HG03521 (cell line): ENCODE measurements around the gene MSI2.

ENCODE experiments used
- ATAC-seq: cut with Tn5 transposase; IDR thresholded peaks from one replicate; pipeline ENCODE4 v1.9.1; 2021; ENCODE audit warnings: mild to moderate bottlenecking, moderate library complexity; ENCODE audit not compliant: unreplicated experiment

The MSI2 gene

DNA sequence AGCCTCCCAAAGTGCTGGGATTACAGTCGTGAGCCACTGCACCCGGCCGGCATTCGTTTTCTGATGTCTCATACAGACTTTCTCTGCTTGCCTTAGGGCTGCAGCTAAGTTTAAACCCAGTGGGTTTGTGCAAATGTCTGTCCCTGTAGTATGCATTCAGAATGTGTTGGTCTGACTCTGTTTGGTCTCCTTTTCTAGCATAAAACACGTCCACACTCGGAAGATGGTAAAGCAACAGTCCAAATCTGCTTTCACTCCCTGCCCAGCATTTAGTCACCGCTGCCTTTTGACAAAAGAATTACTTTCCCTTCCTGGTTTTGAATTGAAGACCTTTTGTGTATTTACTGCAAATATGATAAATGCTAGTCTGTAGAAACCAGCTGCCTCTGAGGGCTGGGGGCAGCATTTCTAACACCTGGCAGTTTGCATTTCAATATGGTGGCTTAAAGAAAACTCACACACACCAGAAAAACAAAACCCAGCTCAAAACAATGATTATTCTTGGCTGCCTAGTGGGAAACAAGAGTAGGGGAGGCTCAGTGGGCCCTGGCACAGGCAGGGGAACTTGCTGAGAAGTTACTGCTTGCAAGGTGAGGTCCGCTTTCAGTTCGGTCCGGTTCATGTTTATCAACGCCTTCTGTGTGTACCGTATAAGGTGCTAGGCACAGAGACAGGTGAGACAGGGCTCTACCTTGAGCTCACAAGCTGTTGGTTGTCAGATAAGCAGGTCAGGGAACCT is 56.9 kb downstream of the MSI2 start:
- no peak for ATAC-seq

DNA sequence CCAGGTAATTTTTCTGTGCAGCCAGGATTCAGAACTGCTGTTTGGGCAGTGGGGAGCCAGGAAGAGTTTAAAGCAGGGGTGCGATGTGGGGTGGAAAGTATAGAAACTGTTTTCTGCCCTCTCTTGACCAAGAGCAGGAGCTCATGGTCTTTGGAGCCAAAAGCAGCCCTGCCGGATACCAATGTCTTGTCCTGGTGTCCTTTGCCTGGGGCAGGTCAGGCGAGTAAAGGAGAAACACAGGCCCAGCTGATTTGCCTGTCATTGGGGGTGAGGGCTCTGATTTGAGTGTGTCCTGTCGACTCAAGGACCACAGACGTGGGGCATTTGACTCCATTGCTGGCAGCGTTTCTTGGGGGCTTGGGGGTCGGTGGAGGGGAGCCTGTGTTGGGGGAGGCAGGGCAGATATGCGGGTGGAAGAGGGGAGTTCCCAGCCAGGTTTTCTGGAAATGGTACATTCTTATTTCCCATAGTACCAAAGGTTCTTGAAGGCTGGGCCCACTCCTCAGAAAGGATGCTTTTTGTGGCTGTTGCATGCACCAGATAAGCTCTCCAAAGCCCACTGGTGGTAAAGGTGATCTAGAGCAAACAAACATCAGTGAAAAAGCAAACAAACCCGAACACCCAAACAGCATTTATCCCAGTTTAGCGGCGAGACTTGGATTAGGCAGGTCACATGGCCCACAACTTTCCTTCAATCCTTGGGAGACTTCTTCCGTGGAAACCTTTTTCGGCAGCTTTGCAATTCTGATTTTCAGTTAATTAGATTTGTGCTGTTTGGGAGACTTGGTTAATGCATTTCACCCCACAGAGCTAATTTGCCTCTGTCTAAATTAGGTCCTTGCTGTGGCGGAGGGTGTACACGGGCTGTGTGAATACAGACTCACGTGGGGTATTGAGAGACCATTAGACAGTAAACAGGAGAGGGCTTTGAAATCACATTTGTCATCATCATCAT is 59.0 kb downstream of the MSI2 start:
- no peak for ATAC-seq

DNA sequence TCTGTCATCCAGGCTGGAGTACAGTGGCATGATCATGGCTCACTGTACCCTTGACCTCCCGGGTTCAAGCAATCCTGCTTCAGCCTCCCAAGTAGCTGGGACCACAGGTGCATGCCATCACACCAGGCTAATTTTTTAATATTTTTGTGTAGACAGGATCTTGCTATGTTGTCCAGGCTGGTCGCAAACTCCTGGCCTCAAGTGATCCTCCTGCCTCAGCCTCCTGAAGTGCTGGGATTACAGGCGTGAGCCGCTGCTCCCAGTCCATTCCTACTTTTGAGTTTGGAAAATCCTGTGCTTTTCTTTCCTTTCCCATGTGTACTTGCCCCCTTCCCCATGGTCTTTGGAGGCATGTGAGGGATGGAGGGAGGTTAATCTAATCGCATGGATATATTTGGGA is 60.0 kb downstream of the MSI2 start:
- no peak for ATAC-seq

DNA sequence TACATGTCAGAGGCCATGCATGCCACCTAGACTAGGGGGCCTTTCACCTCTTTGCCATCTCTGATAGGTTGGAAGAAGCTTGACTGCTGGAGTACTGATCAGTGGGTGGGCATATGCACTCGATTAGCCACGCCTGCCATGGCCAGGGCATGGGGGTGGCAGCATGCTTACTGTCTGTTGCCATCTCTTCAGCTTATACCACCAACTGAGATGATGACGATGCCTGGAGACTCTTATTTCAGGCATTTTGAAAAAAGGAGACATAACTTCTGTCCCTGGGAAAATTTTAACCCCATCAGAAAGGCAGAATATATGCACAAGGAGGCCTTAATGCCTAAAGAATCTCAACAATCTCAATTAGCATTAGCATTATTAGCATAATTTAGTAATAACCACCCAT is 60.8 kb downstream of the MSI2 start:
- ATAC-seq, result no peak

DNA sequence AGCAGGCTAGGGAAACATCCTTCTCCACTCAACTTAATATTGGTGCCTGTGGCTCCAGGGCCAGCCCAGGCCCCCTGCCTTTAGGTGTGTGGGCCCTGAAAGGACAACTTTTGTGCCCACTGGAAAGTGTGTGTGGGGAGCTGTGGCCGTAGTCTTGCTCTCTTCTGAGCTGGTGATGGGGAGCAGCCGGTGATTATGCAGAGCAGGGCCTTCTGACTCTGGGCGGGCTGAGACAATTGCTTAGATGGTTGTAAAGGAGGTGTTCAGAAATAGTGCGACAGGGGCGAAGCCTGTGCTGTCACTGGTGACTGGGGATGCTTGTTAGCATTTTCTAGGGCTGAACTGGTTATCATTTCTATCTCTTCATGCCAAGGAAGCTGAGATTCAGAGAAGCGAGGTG is 62.6 kb downstream of the MSI2 start:
- ATAC-seq, result no peak

DNA sequence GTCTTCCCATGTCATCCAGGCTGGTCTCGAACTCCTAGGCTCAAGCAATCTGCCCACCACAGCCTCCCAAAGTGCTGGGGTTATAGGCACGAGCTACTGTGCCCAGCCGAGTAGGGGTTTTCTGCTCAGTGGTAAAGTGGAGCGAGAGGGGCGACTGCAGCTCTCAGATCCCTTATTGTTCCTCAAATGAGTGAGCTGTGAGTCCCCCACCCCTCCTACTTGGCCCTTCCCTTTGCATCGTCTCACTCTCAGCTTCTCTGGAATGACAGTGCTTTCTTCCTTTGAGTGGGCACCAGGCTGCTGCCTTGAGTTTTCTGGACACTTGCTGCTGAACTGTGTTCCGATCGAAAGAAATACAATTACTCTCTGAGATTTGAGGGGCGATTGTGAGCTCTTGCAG is 63.5 kb downstream of the MSI2 start:
- no peak for ATAC-seq

DNA sequence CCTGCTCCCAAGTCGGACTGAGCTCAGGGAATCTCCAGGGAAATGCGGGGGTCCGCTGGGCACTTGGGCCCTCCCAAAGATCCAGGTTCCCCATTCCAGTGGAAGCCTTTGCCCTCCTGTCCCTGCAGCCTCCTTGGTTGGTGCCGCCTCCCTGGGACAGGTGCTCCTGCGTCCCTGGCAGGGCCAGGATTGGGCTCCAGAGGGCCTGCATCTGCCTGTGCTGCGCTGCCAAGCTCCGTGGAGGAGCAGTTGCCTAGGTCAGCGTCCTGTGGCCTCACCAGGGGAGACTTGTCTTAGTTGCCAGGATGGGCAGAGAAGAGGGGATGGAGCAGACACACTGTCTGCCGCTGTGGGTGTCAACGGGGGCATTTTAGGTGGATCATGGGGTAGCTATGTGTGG is 67.1 kb downstream of the MSI2 start:
- ATAC-seq, result no peak

DNA sequence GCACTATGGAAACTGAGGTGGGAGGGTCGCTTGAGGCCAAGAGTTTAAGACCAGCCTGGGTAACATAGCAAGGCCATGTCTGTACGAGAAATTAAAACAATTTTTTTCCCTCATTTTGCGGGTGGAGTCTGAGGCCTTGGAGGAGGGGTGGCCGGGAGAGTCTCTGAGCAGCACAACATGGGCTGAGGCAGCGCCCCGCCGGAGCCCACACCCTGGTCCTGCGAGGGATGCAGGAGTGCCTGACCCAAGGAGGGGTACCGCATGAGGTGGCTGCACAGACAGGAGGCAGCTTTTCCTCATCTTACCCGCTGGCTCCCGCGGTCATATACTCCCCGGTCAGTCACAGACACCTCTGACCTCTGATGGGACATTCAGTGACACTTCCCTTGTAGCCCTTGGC is 67.7 kb downstream of the MSI2 start:
- ATAC-seq, result no peak

DNA sequence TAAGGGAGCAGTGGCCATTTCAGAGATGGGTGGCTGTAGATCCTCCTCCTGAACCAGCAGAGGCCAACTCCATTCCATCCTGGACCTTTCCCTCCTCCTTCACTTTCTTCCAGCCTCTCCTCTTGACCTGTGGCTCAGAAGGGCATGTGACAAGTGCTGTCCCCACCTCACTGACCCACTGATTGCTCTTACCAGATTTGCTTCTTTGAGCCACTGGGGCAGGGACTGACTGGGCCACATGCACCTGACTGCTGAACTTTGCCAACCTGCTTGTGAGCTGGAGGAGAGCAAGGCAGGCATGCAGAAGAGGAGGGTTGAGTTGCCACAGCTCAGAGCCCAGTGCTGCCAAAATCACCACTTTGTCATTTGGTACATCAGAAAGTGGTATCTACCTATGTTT is 68.3 kb downstream of the MSI2 start:
- no peak for ATAC-seq

DNA sequence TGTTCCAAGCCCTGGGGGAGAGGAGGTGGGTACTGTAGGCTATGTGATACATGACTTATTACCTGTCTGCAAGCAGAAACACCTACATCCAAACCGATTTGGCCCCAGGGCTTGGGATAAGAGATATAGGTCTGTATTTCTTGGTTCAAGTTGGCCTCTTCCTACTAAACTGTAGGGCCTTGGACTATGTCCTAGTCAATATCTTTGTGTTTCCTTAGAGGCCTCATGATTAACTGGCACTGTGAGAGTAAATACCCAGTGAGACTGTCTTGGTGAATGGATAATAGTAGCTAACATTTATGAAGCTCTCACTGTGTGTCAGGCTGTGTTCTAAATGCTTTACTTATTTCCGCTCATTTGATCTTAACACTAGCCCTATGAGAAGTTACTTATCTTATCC is 70.0 kb downstream of the MSI2 start:
- no peak for ATAC-seq

DNA sequence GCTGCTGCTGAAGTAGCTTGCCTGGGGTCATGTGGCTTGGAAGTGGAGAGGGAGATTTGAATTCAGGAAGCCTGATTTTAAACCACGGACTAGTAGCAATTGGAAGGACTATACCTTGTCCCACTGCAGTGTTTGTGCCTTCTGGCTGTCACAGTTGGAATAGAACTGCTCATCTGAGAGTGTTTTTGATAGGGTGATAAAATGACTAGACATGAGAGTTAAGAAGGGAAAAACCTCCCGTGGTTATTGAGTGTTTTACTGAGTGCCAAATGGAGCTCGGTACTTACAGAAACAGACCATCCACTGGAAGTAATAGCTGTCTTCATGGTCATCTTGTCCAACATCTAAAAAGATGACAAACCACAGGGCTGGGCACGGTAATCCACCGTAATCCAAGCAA is 70.4 kb downstream of the MSI2 start:
- no peak for ATAC-seq

DNA sequence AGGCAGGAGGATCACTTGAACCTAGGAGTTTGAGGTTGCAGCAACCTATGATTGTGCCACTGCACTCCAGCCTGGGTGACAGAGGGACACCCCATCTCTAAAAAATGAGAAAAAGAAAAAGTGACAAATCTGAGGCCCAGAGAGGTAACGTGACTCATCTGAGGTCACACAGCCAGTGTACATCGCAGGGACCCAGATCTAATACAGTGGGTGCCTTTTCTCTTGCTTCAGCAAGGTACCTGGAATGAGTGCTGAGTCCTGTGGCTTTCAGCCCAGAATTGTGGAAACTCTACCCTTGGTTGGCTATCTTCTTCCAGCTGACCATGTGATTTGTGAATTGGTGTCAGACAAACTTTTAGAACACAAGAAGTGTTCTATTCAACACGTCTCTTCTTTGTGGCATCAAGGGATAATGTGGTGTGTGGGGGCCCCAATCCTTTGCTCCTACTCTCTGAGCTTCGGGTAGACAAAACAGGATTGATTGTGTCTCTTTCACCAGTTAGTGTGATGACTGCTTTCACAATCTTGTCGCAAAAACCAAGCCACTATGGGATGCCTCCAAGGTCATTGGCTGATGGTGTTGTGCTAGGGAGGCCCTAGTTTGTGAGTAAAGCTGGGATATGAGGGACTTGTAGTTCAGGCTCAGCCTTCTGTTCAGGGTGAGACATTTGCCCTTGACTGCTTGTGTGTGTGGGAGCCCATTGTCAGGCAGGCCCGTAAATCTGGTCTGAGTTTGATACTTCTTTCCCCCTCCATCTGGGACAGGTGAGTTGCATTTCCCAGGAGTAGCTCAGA is 71.0 kb downstream of the MSI2 start:
- no peak for ATAC-seq

DNA sequence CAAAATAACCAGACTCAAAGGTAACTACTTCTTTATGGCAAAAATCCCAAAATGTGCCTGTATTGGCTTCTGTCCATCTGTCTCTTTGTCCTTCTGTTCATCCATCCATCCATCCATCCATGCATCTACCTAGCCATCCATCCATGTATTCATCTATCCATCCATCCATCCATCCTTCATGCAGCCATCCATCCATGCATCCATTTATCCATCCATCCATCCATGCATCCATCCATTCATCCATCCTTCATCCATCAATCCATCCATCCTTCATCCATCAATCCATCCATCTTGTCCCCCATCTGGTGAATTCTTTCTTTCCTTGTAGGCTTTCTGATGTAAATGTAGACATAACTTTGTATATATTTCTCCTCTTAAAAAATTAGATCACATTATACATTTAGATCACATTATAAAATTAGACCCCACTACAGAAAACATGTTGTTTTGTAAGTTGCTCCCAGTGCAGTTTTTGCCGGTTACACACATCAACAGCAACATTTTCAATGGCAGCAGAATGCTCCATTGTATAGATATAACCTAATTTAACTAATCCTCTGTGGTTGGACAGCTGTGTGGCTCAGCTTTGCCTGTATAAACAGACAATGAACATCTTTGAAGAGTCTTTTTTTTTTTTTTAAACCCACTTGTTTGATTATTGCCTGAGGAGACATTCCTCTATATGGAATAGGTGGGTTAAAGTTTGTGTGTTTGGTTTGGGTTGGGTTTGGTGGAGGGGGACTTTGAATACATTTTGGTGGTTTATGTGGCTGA is 72.0 kb downstream of the MSI2 start:
- no peak for ATAC-seq

DNA sequence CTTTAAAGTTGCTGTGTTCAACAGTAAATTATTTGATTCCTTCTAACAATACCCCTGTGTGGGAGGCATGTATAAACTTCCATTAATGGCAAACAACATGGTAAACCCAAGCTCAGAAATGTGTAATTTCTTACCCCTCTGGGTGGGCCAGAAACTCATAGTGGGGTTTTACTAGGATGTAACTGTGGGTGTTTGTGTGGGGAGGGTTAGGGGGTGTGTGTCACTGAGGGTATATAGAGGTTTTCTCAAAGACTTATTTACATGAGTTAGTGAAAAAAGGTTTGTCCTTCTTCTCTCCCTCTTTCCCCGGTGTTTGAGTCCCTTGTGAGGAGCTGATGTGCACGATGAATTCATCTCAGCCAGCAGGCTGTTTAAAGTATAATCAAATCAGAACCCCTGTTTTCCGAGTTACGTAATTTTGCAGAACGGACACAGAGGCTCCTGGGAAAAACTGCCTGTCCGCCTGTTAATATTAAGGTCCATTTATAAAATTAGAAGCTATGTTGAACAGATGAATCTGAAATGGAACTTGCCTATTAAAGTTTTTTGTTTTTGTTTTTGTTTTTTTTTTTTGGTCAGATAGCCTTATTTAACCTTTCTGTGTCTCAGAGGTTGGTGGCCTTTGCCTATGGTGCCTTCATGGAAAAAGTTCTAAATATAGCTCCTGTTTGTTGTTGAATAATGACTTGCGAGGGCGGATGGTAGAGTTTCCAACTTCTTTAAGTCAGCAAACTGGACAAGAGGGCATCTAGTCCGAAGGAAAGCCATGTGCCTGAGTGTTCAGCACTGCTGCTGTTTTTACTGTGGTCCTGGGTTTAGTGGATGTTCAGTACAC is 73.3 kb downstream of the MSI2 start:
- ATAC-seq, result no peak

DNA sequence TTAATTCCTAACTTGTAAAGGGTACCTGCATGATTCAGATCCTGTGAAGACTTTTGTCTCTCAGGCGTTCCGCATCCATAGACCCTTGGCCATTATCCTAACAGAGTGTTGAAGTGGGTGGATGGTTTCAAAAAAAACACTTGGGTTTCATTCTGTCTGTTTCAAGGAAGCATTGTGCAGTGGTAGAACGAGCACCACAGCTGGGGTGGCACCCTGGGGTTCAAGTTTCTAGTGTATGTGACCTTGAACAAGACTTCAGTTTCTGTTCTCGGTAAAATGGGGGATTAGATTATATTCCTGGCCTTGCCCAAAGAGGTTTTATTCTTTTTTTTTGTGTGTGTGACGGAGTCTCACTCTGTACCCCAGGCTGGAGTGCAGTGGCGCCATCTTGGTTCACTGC is 74.3 kb downstream of the MSI2 start:
- no peak for ATAC-seq

DNA sequence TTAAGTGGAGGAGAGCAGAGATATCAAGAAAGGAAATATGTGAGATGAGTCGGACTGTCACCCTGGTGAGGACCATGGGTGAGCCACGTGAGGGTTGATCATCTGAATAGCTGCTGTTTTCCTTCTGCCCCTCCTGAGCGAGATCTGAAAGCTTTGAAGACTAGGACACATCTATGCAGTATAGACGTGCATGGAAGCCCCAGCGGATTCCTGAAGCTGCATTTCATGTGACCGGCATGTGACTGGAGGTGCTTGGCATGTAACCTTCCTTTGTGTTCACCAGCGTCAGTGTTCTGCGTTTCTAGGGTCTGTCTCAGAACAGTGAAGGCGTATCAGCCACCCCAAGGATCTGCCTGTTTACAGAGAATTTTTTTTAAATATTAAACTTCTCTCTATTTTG is 75.1 kb downstream of the MSI2 start:
- ATAC-seq, result no peak

DNA sequence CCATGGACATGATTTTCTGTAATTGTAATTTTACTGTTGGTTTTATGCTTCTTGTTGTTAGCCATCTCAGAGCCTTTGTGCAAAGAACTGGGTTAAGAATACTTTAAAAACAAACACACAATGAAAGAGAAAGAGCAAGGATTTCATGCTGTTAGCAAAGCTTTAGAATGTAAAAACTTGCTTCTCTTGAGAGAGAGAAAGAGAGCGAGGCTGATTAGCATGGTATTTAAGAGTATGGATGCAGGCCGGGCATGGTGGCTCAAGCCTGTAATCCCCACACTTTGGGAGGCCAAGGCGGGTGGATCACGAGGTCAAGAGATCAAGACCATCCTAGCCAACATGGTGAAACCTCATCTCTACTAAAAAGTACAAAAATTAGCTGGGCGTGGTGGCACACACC is 76.2 kb downstream of the MSI2 start:
- ATAC-seq, result no peak

DNA sequence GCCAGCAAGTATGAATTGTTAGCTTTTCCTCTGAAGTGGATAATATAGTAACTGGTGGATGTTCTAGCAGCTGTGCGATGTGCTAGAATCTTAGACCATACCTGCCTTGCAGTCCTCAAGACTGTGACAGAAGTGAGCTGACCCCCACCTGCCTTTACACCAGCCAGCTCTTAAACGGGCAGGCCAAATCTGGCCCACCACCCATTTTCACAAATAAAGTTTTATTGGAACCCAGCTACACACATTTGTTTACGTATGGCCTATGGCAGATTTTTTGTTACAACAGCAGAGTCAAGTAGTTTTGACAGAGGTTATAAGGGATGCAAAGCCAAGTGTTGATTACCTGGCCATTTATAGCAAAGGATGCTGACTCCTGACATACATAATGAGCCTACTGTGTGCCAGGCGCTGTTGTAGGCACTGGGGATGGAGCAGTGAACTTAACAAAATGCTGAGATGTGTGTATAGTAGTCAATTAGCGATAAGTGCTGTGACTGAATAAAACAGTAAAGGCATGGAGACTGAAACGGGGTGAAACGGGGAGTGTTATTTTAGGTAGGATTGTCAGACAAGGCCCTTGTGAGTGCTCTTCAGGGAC is 79.0 kb downstream of the MSI2 start:
- ATAC-seq, result no peak

DNA sequence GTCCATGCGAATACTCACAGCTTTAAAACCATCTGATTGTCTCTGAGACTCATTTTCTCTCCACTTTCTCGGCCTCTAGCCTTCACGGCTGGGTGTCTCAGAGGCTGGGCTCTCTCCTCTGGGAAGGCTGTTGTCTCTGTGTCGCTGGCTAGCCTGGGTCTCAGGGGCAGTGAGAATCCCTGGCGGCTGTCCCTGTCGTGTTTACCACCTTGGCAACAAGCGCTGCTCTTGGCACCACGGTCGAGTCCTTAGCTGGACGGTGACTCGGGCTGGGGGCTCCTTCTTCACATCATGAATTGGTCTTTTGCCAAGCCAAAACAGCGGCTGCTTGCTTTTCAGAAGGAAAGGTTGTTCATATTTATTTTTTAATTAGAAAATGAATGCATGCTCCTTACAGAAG is 81.1 kb downstream of the MSI2 start:
- ATAC-seq, result no peak
